ENCODE measurements around the gene SLC66A1.
A peak's percentile ranks its signal among the peaks of the same experiment; 100 is the strongest.
"Not testable (repeated sequence)": the region's sequence is repeated elsewhere in the genome, so short reads cannot be mapped to it uniquely, and the experiment has no call there.

Gene SLC66A1, protein sequence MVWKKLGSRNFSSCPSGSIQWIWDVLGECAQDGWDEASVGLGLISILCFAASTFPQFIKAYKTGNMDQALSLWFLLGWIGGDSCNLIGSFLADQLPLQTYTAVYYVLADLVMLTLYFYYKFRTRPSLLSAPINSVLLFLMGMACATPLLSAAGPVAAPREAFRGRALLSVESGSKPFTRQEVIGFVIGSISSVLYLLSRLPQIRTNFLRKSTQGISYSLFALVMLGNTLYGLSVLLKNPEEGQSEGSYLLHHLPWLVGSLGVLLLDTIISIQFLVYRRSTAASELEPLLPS

GRCh38 chr1:19311931-19312781, at the start of gene SLC66A1, which contains the start of gene AKR7A2:
Gene SLC66A1, plus strand, starts transcription at chr1:19312326. Its CDS starts 5,352 bp downstream, at chr1:19317678.
Gene AKR7A2, minus strand, starts transcription at chr1:19312144. Its CDS starts 20 bp downstream, at chr1:19312124.
- peak; percentile 93 for DNase-seq

GRCh38 chr1:19262744-19263143, 49.4 kb upstream of the SLC66A1 start:
- no peak for DNase-seq

- DNase-seq = no peak
Measured at GRCh38 chr1:19268445-19268844, 43.7 kb upstream of the SLC66A1 start.

DNA sequence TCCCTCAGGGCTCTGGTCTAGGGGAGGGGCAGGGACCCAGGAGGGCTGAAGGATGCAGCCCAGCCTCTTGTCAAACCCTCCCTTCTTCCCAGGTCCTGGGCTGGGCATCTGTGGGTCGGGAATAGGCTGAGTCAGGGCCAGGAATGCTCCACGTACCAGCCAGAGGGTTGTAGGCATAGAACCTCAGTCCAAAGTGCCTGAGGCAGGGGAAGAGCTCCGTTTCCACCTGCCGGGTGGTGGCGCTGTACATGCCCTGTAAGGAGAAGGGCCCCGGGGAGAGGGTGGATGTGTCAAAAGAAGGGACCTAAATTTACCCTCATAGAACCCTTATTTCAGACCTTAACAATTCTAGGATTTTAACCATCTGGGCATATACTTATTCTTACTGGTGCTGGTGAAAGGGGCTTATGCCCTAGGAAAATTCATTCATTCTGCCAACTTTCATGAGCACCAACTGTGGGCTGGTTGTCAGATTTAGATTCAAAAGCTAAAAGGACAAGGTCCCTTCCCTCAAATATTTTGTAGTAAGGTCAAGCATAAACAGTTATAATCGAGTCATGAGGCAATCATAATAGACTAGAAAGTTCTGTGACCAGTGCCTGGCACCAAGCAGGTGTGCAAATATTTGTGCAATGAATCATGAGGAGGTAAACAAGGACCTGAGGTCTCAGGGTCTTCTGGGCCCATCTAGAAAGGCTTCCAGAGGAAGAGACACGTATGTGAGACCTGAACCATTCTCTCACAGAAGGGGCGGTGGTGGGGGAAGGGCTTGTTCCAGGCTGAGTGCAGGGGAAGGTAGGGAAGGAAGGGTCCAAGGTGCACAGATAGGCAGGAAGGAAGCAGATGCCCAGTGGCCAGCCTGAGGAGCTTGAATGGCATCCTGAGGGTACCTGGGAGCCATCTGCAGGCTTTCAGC, 42.4 kb upstream of the SLC66A1 start:
- not testable (repeated sequence) for DNase-seq

- not testable (repeated sequence) for DNase-seq
Measured at GRCh38 chr1:19270343-19270730, 41.8 kb upstream of the SLC66A1 start.

- DNase-seq = no peak
Measured at GRCh38 chr1:19272064-19272463, 40.1 kb upstream of the SLC66A1 start.

- no peak for DNase-seq
Measured at GRCh38 chr1:19273106-19273843, 38.9 kb upstream of the SLC66A1 start.

GRCh38 chr1:19273844-19274531, 38.1 kb upstream of the SLC66A1 start:
- not testable (repeated sequence) for DNase-seq

GRCh38 chr1:19274636-19275035, 37.5 kb upstream of the SLC66A1 start:
- no peak for DNase-seq

GRCh38 chr1:19283891-19284290, 28.2 kb upstream of the SLC66A1 start:
- DNase-seq = no peak

- DNase-seq = no peak
Measured at GRCh38 chr1:19284881-19285280, 27.2 kb upstream of the SLC66A1 start.

DNA sequence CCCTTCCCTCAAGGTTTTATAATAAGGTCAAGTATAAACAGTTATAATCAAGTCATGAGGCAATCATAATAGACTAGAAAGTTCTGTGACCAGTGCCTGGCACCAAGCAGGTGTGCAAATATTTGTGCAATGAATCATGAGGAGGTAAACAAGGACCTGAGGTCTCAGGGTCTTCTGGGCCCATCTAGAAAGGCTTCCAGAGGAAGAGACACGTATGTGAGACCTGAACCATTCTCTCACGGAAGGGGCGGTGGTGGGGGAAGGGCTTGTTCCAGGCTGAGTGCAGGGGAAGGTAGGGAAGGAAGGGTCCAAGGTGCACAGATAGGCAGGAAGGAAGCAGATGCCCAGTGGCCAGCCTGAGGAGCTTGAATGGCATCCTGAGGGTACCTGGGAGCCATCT, 26.8 kb upstream of the SLC66A1 start:
- not testable (repeated sequence) for DNase-seq

DNA sequence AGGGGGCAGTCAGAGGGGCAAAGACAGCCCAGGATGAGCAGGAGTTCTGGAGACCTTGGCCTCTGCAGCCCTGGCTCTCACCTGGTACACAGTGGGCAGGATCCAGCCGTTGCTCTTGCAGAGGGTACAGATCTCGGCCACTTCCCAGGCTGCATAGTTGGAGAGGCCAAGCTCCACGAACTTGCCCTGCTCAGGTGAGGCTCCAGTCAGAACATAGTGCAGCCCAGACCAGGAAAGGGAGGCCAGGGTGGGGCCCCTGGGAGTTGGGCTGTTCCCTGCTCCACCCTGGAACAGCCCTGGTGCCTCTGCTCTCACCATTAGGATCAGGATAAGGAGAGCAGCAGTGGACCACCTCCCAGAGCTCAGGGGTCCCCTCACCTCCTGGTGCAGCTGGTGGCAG, 26.3 kb upstream of the SLC66A1 start:
- DNase-seq = not testable (repeated sequence)

DNA sequence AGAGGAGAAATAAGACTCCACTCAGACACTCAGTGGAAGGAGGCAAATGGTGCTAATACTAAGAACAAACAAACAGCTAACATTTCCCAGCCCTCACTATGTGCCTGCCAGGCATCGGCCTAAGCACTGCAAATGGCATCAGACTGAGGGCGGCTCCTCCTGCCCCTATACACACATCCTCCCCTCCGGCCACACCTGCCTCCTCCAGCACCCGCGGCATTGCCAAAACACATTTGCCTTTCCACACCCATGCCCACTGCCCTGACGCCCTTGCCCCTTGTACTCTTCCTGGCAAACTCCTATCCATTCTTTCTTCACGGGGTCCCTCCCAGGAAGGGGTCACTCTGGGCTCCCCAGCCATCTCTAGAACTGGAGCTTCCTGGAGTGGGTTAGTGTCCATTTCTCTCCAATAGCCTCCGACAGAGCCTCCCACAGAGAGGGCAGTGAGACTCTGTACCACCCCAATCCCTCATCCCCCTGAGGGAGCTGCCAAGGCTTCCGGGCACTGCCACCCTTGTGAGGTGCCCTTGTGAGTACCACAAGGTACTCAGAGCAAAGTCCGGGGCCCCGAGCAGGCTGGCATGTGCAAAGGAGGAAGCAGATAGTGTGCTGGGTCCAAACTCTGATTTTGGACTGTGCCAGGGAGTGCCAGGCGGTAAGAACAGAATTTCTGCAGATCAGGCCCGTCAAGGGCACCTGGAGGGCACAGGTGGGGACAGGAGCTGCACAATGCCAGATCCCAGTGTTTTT, 24.5 kb upstream of the SLC66A1 start:
- DNase-seq = no peak

GRCh38 chr1:19288324-19289241, 23.5 kb upstream of the SLC66A1 start, which contains the start of gene AKR7A3:
Gene AKR7A3, minus strand, starts transcription at chr1:19288770. Its CDS starts 61 bp downstream, at chr1:19288709.
- DNase-seq = peak; percentile 62

DNA sequence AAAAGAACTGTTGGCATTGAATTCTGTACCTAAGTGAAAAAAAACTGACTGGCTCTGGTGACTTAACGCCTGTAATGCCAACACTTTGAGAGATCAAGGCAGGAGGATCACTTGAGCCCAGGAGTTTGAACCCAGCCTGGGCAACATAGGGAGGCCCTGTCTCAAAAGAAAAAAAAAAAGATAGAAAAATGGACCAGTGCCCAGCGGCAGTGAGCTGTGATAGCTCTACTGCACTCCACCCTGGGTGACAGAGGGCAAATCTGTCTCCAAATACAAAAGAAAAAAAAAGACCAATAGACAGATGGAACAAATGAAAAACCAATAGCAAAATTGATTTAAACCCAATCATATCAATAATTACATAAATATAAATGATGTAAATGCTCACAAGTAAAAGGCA, 22.9 kb upstream of the SLC66A1 start:
- DNase-seq = no peak

- no peak for DNase-seq
Measured at GRCh38 chr1:19294638-19295037, 17.5 kb upstream of the SLC66A1 start.

DNA sequence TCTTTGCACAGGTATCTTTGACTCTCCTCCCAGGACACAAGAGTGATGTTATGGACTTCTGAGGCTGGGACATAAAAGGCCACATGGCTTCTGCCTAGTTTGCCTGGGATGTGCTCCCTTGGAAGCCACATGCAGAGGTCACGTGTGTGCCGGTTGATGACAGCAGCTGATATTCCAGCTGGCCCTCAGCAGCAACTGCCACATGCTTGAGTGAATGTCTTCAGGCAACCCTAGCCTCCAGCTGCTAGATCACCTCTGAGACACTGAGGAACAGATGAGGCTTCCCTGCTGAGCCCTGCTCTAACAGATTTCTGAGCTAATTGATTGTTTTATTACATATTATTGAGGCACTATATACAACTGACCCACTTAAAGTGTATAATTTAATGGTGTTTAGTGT, 11.9 kb upstream of the SLC66A1 start:
- DNase-seq = no peak

DNA sequence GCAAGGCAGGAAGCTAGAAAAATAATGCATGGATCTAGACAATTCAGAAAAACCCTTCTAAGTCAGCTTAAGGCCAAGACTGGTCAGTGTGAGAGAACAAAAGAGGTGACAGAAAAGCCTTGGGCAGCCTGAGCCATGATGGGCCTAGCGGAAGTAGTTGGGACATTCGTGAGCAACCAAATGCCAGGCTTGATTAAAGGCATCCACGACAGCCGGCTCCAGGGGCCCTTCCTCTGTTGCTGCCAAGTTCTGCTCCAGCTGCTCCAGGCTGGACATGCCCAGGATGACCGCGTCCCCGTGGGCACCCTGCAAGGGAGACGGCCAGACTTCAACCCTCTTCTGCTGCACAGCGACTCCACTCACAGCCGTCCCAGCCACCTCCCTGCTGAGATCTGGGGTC, 8.0 kb upstream of the SLC66A1 start:
- not testable (repeated sequence) for DNase-seq

DNA sequence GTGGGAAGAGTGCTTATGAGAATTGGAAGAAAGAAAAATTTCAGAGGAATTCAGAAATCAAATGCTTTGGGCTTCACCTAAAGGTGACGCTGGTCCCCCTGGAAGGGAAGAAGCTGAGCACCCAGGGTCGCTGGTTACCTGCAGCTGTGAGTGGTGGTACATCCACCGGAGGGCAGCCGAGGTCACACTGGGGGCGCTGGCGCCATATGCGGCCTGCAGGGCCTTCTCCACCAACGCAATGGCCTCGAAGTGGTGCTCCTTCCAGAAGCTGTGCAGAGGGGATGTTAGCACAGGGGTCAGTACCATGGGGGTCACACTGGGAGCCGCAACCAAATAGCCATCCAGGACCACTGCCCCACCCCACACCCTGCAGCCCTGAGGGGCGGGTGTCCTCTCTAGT, 6.2 kb upstream of the SLC66A1 start:
- DNase-seq = no peak
